ENCODE measurements around the gene CEMIP. TPM values are rescaled to one million over a fixed set of nuclear protein-coding genes. Genes with fewer than 3 reads are reported as not detected.
A peak's percentile ranks its signal among the peaks of the same experiment; 100 is the strongest.

CEMIP gene
- total and polyA plus RNA-seq, 2 of the 4 experiments (the other 2 are of a cell fraction), result 63.8 to 78.0 TPM

- peak overlapping the region; percentile 32; the same call in 1 of the 2 replicates for H3K23ac ChIP-seq (ENCODE audit: low read depth, low read length)
- H3K4me1 ChIP-seq (ENCODE audit: control insufficient read depth, insufficient read depth, low read length), result peaks cover 5% of the 10 kb centered on the region
- TSS peak; percentile 16 for BruUV-seq (replicated peaks)
- H2AK5ac ChIP-seq (ENCODE audit: low read depth, low read length), result no peak overlapping the region
- H3K9ac ChIP-seq (ENCODE audit: low read depth, low read length), result no peak overlapping the region
- no peak overlapping the region for H2BK15ac ChIP-seq (ENCODE audit: low read depth, low read length)
- H2BK20ac ChIP-seq (ENCODE audit: low read depth, low read length), result no peak overlapping the region
- ATAC-seq (ENCODE audit: low read depth) (no peak), DNase-seq (no peak)
- 0 out of 2 replicates have a peak, but pooled peaks cover 10% of the 10 kb centered on the region for H4K20me1 ChIP-seq (ENCODE audit: insufficient read depth, low read length)
- no peak overlapping the region for H3K4me2 ChIP-seq (ENCODE audit: low read depth, low read length)
- dilution Hi-C loops (cut with HindIII; ENCODE audit: low sequenced_read_pairs, unreplicated experiment) (no loop called here), intact Hi-C loops (cut with micrococcal nuclease) (no loop called here), in situ Hi-C loops (cut with MboI; ENCODE audit: low sequenced_read_pairs) (loop anchor here (5.0 kb wide), 1 partner anchor 49 kb away; no protein-coding TSS in a partner anchor)
- no peak overlapping the region for H4K8ac ChIP-seq (ENCODE audit: low read depth in 2 of 2, low read length in 2 of 2)
- H2AK9ac ChIP-seq (replicated peaks; ENCODE audit: low read depth, low read length, poor library complexity), result no peak overlapping the region
- peaks cover 10% of the 10 kb centered on the region for H3K9me1 ChIP-seq (ENCODE audit: insufficient read depth, low read length)
- H3K27ac ChIP-seq (ENCODE audit: insufficient read depth, low read length), result no peak overlapping the region
- no peak overlapping the region for H3K4ac ChIP-seq (ENCODE audit: low read depth, low read length)
- no peak overlapping the region for H2AFZ ChIP-seq (replicated peaks; ENCODE audit: low read length, poor library complexity)
- no peak overlapping the region for H2BK5ac ChIP-seq (ENCODE audit: low read depth, low read length, poor library complexity, severe bottlenecking)
- H3K36me3 ChIP-seq (ENCODE audit: control insufficient read depth, insufficient read depth, low read length), result peaks cover 86% of the 10 kb centered on the region
- no peak overlapping the region for H3K4me3 ChIP-seq (ENCODE audit: insufficient read depth, low read depth, low read length)
- H2BK120ac ChIP-seq (ENCODE audit: low read depth, low read length), result no peak overlapping the region
- no peak overlapping the region for H4K91ac ChIP-seq (ENCODE audit: insufficient read depth, low read depth, low read length)
- H3K27me3 ChIP-seq (ENCODE audit: control insufficient read depth, insufficient read depth, low read length), result no peaks in the 10 kb centered on the region
- no peaks in the 10 kb centered on the region for H3K9me3 ChIP-seq (ENCODE audit: control insufficient read depth, insufficient read depth, low read length)
- TF ChIP-seq CEBPB (IDR thresholded peaks at IDR 0.05; ENCODE audit: low read depth, low read length) (no peak), RFX5 (IDR thresholded peaks at IDR 0.05; ENCODE audit: low read depth, low read length) (no peak), ELK1 (IDR thresholded peaks at IDR 0.05; ENCODE audit: borderline replicate concordance, low read depth, low read length) (no peak), POLR2A (IDR thresholded peaks at IDR 0.05; ENCODE audit: low read depth, low read length) (no peak), MAZ (IDR thresholded peaks at IDR 0.05; ENCODE audit: borderline replicate concordance, low read depth, low read length) (no peak), MXI1 (IDR thresholded peaks at IDR 0.05; ENCODE audit: borderline replicate concordance, low read depth, low read length) (no peak), RCOR1 (IDR thresholded peaks at IDR 0.05; ENCODE audit: insufficient replicate concordance, low read length) (no peak), FOS (IDR thresholded peaks at IDR 0.05; ENCODE audit: low read depth, low read length) (no peak), MAFK (IDR thresholded peaks at IDR 0.05; ENCODE audit: low read depth, low read length) (no peak), USF2 (IDR thresholded peaks at IDR 0.05; ENCODE audit: low read depth, low read length) (no peak), NFE2L2 (IDR thresholded peaks at IDR 0.05; ENCODE audit: low read depth, low read length) (no peak), BHLHE40 (IDR thresholded peaks at IDR 0.05; ENCODE audit: low read depth, low read length) (no peak), SMC3 (IDR thresholded peaks at IDR 0.05; ENCODE audit: low read depth, low read length) (no peak), CHD1 (IDR thresholded peaks at IDR 0.05; ENCODE audit: low read depth, low read length) (no peak), RAD21 (IDR thresholded peaks at IDR 0.05; ENCODE audit: low read length) (no peak), CTCF (conservative IDR thresholded peaks at IDR 0.05; ENCODE audit: low read depth, low read length) (no peak)
- H3K79me1 ChIP-seq (ENCODE audit: low read depth in 1 of 2, low read length in 2 of 2), result no peaks in the 10 kb centered on the region
- ChIA-PET CTCF (interaction anchor here (0.9 to 1.1 kb wide), 2 partner anchors 15 to 79 kb away, joined by 3 to 4 read pairs; no protein-coding TSS in a partner anchor), POLR2A (ENCODE audit: unreplicated experiment) (interaction anchor here (0.6 kb wide), 1 partner anchor 114 kb away, joined by 5 read pairs; no protein-coding TSS in a partner anchor)
- no peak overlapping the region for H3K14ac ChIP-seq (replicated peaks; ENCODE audit: low read depth, low read length)
- H4K5ac ChIP-seq (ENCODE audit: low read depth, low read length), result no peak overlapping the region
- H3K18ac ChIP-seq (ENCODE audit: low read depth, low read length), result no peak overlapping the region
- no peak overlapping the region for H3K56ac ChIP-seq (ENCODE audit: extremely low read depth, insufficient read depth, low read length)
Observed at GRCh38 chr15:80891006-80891405, 111.8 kb downstream of the CEMIP start.

Measured in IMR-90 (cell line).